SK-N-SH (cell line): ENCODE measurements around the gene AGK. TPM values are rescaled to one million over a fixed set of nuclear protein-coding genes. Genes with fewer than 3 reads are reported as not detected.
A peak's percentile ranks its signal among the peaks of the same experiment; 100 is the strongest.

Source experiments
- CHD2 ChIP-seq: fragments of 150-350 bp; IDR thresholded peaks from 2 replicates; pipeline ENCODE4 v1.6.1; 2018; ENCODE audit warnings: low read length; ENCODE audit not compliant: partially characterized antibody
- CTCF ChIP-seq: fragments of 200-600 bp; sonication (generic); IDR thresholded peaks from 2 replicates; pipeline ENCODE4 v1.6.1; 2017; ENCODE audit warnings: antibody characterized with exemption, mild to moderate bottlenecking, moderate library complexity
- FOSL2 ChIP-seq: IDR thresholded peaks from 2 replicates; pipeline ENCODE4 v1.4.0; 2012; ENCODE audit warnings: low read depth, mild to moderate bottlenecking, moderate library complexity, borderline replicate concordance
- GATA2 ChIP-seq: sonication (generic); formaldehyde crosslinking; IDR thresholded peaks from 2 replicates; pipeline ENCODE4 v1.5.0; 2020; ENCODE audit warnings: mild to moderate bottlenecking, missing genetic modification reagents
- MAX ChIP-seq: IDR thresholded peaks from 2 replicates; pipeline ENCODE4 v1.4.0; 2012; ENCODE audit warnings: low read depth
- NFIC ChIP-seq: IDR thresholded peaks from 2 replicates; pipeline ENCODE4 v1.4.0; 2012; ENCODE audit warnings: borderline replicate concordance
- PBX3 ChIP-seq: IDR thresholded peaks from 2 replicates; pipeline ENCODE4; 2012
- RCOR1 ChIP-seq: fragments of 150-350 bp; IDR thresholded peaks from 2 replicates; pipeline ENCODE4 v1.6.1; 2017; ENCODE audit warnings: antibody characterized with exemption, low read length
- RFX5 ChIP-seq: IDR thresholded peaks from 2 replicates; pipeline ENCODE4 v1.6.1; 2012; ENCODE audit warnings: mild to moderate bottlenecking, improper control_type of control experiment, low read length
- RXRA ChIP-seq: IDR thresholded peaks from 2 replicates; pipeline ENCODE4 v1.4.0; 2012; ENCODE audit warnings: low read depth, mild to moderate bottlenecking, borderline replicate concordance
- SMC3 ChIP-seq: IDR thresholded peaks from 2 replicates; pipeline ENCODE4 v1.6.1; 2012; ENCODE audit warnings: low read depth, low read length, improper control_type of control experiment
- TCF12 ChIP-seq: IDR thresholded peaks from 2 replicates; pipeline ENCODE4 v1.4.0; 2012
- TEAD4 ChIP-seq: IDR thresholded peaks from 2 replicates; pipeline ENCODE4 v1.4.0; 2012; ENCODE audit warnings: mild to moderate bottlenecking, borderline replicate concordance; ENCODE audit not compliant: insufficient read depth
- USF2 ChIP-seq: fragments of 150-350 bp; IDR thresholded peaks from 2 replicates; pipeline ENCODE4 v1.6.1; 2017; ENCODE audit warnings: antibody characterized with exemption, low read length, low read depth, borderline replicate concordance
- polyA plus RNA-seq, 3 experiments: library from polyadenylated mRNA; depleted of rRNA; stranded (reverse); fragments of >200 nt; gene quantifications; 2 replicates each; pipeline ENCODE4 v1.2.3, GENCODE V29; 2012
- TF ChIP-seq, protein P1 (sequence below): fragments of 150-350 bp; IDR thresholded peaks from 2 replicates; pipeline ENCODE4 v1.6.1; 2016; ENCODE audit warnings: mild to moderate bottlenecking, low read depth, low read length
- TF ChIP-seq, protein P2 (sequence below): IDR thresholded peaks from 2 replicates; pipeline ENCODE4 v1.6.1; 2012; ENCODE audit warnings: mild to moderate bottlenecking, low read depth, low read length, moderate library complexity

Gene AGK
- polyA plus RNA-seq, 1 of the 3 experiments (the other 2 are of a cell fraction): 45.7 TPM

GRCh38 chr7:141654551-141654950 lies 103.3 kb downstream of the AGK start (continued):
- TF ChIP-seq SMC3 (peak; percentile 66; the same call in 1 of the 2 replicates), RCOR1 (peak; percentile 62), RFX5 (peak; percentile 72), PBX3 (no peak), TCF12 (no peak), GATA2 (CRISPR knock-in tag) (peak; percentile 83), USF2 (no peak), TEAD4 (no peak), RXRA (no peak), MAX (no peak), NFIC (peak; percentile 25; the same call in 1 of the 2 replicates), FOSL2 (no peak), CTCF (peak; percentile 94), CHD2 (peak; percentile 90)
- TF ChIP-seq, protein P1, sequence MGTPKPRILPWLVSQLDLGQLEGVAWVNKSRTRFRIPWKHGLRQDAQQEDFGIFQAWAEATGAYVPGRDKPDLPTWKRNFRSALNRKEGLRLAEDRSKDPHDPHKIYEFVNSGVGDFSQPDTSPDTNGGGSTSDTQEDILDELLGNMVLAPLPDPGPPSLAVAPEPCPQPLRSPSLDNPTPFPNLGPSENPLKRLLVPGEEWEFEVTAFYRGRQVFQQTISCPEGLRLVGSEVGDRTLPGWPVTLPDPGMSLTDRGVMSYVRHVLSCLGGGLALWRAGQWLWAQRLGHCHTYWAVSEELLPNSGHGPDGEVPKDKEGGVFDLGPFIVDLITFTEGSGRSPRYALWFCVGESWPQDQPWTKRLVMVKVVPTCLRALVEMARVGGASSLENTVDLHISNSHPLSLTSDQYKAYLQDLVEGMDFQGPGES: no peak
- TF ChIP-seq, protein P2, sequence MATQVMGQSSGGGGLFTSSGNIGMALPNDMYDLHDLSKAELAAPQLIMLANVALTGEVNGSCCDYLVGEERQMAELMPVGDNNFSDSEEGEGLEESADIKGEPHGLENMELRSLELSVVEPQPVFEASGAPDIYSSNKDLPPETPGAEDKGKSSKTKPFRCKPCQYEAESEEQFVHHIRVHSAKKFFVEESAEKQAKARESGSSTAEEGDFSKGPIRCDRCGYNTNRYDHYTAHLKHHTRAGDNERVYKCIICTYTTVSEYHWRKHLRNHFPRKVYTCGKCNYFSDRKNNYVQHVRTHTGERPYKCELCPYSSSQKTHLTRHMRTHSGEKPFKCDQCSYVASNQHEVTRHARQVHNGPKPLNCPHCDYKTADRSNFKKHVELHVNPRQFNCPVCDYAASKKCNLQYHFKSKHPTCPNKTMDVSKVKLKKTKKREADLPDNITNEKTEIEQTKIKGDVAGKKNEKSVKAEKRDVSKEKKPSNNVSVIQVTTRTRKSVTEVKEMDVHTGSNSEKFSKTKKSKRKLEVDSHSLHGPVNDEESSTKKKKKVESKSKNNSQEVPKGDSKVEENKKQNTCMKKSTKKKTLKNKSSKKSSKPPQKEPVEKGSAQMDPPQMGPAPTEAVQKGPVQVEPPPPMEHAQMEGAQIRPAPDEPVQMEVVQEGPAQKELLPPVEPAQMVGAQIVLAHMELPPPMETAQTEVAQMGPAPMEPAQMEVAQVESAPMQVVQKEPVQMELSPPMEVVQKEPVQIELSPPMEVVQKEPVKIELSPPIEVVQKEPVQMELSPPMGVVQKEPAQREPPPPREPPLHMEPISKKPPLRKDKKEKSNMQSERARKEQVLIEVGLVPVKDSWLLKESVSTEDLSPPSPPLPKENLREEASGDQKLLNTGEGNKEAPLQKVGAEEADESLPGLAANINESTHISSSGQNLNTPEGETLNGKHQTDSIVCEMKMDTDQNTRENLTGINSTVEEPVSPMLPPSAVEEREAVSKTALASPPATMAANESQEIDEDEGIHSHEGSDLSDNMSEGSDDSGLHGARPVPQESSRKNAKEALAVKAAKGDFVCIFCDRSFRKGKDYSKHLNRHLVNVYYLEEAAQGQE: no peak
- TF ChIP-seq, all 33 proteins: peak for 11
